HepG2 (cell line): ENCODE data around the gene PARN. TPM values are rescaled to one million over a fixed set of nuclear protein-coding genes. Genes with fewer than 3 reads are reported as not detected.

ENCODE experiments used
- ATAC-seq: fragments of 200-7000 bp; cut with Tn5 transposase; 3 replicates; pipeline ENCODE4 v1.9.1; 2020; ENCODE audit warnings: mild to moderate bottlenecking, moderate library complexity
- BruUV-seq: library from RNA; stranded (reverse); fragments of 400-500 nt; replicated peaks from 2 replicates; lab custom pipeline; 2021; lab: Mats Ljungman, UMichigan
- CTCF ChIA-PET: fragments of 300-600 bp; formaldehyde crosslinking; extraction: SDS; loops from one replicate; lab custom pipeline; 2021; ENCODE audit warnings: low total read pairs, inconsistent platforms, low intra/inter-chr PET ratio; lab: Yijun Ruan, JAX
- POLR2A ChIA-PET: fragments of 350-600 bp; sonication (Branson Sonifier 250); formaldehyde crosslinking; loops from one replicate; lab custom pipeline; 2020; ENCODE audit warnings: antibody characterized with exemption, inconsistent platforms; lab: Yijun Ruan, JAX
- DNase-seq: peaks from one replicate; pipeline ENCODE4 v3.0.0-alpha.2; 2015; ENCODE audit warnings: low spot score
- FAIRE-seq: peaks from 3 replicates; lab custom pipeline; 2011; peaks lifted over from hg19 to GRCh38; lab: Jason Lieb, UNC
- H2AFZ ChIP-seq: one replicate; pipeline ENCODE4 v1.6.1; 2011; ENCODE audit warnings: low read length, inconsistent platforms
- H3K27ac ChIP-seq: fragments of 300-600 bp; 3 replicates; pipeline ENCODE4 v1.8.0; 2011; ENCODE audit warnings: mixed run types, mild to moderate bottlenecking, mixed read lengths, low read length, inconsistent platforms; ENCODE audit not compliant: insufficient read depth; ENCODE audit errors: extremely low read length
- H3K27me3 ChIP-seq, 2 experiments: fragments of 200-600 bp in 1 of 2; 2 replicates in 1 of 2; 3 replicates in 1 of 2; pipeline versions ENCODE4 v1.6.0 to v1.8.0; 2011; ENCODE audit warnings: low read length in 2 of 2, mild to moderate bottlenecking in 2 of 2, moderate library complexity in 2 of 2, inconsistent platforms in 1 of 2; ENCODE audit not compliant: insufficient read depth in 2 of 2, control insufficient read depth in 1 of 2
- H3K36me3 ChIP-seq, 2 experiments: fragments of 200-600 bp in 1 of 2; replicated peaks in 1 of 2; 2 replicates in 1 of 2; 3 replicates in 1 of 2; pipeline versions ENCODE4 v1.5.1 to v1.8.0; 2011; ENCODE audit warnings: low read length in 2 of 2, inconsistent platforms in 1 of 2; ENCODE audit not compliant: insufficient read depth in 2 of 2, control insufficient read depth in 1 of 2
- H3K4me1 ChIP-seq: 2 replicates; pipeline ENCODE4 v1.5.1; 2012; ENCODE audit warnings: low read length, inconsistent platforms; ENCODE audit not compliant: insufficient read depth
- H3K4me2 ChIP-seq: 2 replicates; pipeline ENCODE4 v1.6.0; 2011; ENCODE audit warnings: low read depth, low read length, inconsistent platforms
- H3K4me3 ChIP-seq, 3 experiments: fragments of 200-600 bp in 1 of 3; sonication (generic), shearing (Covaris generic) in 1 of 3; replicated peaks in 1 of 3; 2 replicates each; pipeline ENCODE4 v1.5.1; 2011 to 2016; ENCODE audit warnings: low read length in 3 of 3, inconsistent platforms in 2 of 3, low read depth in 2 of 3, mild to moderate bottlenecking in 2 of 3, control low read depth in 1 of 3, mixed read lengths in 1 of 3; ENCODE audit not compliant: insufficient read depth in 1 of 3
- H3K79me2 ChIP-seq: one replicate; pipeline ENCODE4 v1.6.1; 2011; ENCODE audit warnings: low read length, inconsistent platforms; ENCODE audit not compliant: insufficient read depth
- H3K9ac ChIP-seq: 2 replicates; pipeline ENCODE4 v1.6.0; 2011; ENCODE audit warnings: mild to moderate bottlenecking, low read depth, low read length, inconsistent platforms; ENCODE audit not compliant: insufficient read depth
- H3K9me3 ChIP-seq: 2 replicates; pipeline ENCODE4 v1.5.1; 2012; ENCODE audit warnings: mild to moderate bottlenecking, low read length
- H4K20me1 ChIP-seq: 2 replicates; pipeline ENCODE4 v1.6.0; 2011; ENCODE audit warnings: inconsistent platforms, mild to moderate bottlenecking, low read length, moderate library complexity; ENCODE audit not compliant: insufficient read depth
- CEBPB ChIP-seq: IDR thresholded peaks from 2 replicates; pipeline ENCODE4 v1.6.1; 2011; ENCODE audit warnings: low read depth, low read length, improper control_type of control experiment, borderline replicate concordance
- CEBPG ChIP-seq: IDR thresholded peaks from 2 replicates; pipeline ENCODE4 v1.6.1; 2016
- CTCF ChIP-seq: sonication (generic); formaldehyde crosslinking; IDR thresholded peaks from 2 replicates; pipeline ENCODE4 v1.5.0; 2020; ENCODE audit warnings: mild to moderate bottlenecking, missing genetic modification reagents, moderate library complexity
- EZH2 ChIP-seq: conservative IDR thresholded peaks from 2 replicates; pipeline ENCODE4 v1.6.1; 2012; ENCODE audit warnings: mild to moderate bottlenecking, low read depth, low read length, moderate library complexity
- NFIB ChIP-seq: sonication (generic); formaldehyde crosslinking; IDR thresholded peaks from 2 replicates; pipeline ENCODE4 v1.9.0; 2021; ENCODE audit warnings: missing genetic modification reagents, mild to moderate bottlenecking, borderline replicate concordance
- NR2F1 ChIP-seq, 2 experiments: fragments of 450-650 bp in 1 of 2; formaldehyde crosslinking in 1 of 2; IDR thresholded peaks; 2 replicates each; pipeline versions ENCODE4 v1.5.0 to v1.6.1; 2016 to 2020; ENCODE audit warnings: mild to moderate bottlenecking in 1 of 2, missing compliant biosample characterization in 1 of 2, missing genetic modification reagents in 1 of 2, moderate library complexity in 1 of 2
- NR2F6 ChIP-seq, 2 experiments: IDR thresholded peaks; 2 replicates each; pipeline ENCODE4 v1.6.1; 2016; ENCODE audit warnings: antibody characterized with exemption in 1 of 2, mild to moderate bottlenecking in 1 of 2
- POGZ ChIP-seq: sonication (generic); formaldehyde crosslinking; IDR thresholded peaks from 2 replicates; pipeline ENCODE4 v1.4.0; 2020; ENCODE audit warnings: mild to moderate bottlenecking, missing genetic modification reagents
- RARA ChIP-seq: IDR thresholded peaks from 2 replicates; pipeline ENCODE4 v1.6.1; 2016; ENCODE audit warnings: missing genetic modification reagents, missing compliant biosample characterization
- RARG ChIP-seq: sonication (generic); formaldehyde crosslinking; IDR thresholded peaks from 2 replicates; pipeline ENCODE4 v1.4.0; 2020; ENCODE audit warnings: low read depth, mild to moderate bottlenecking, missing genetic modification reagents
- SAP130 ChIP-seq: IDR thresholded peaks from 2 replicates; pipeline ENCODE4 v1.6.1; 2016; ENCODE audit warnings: low read depth
- SOX13 ChIP-seq, 3 experiments: fragments of 450-650 bp in 1 of 3; sonication (generic) in 1 of 3; formaldehyde crosslinking in 1 of 3; IDR thresholded peaks in 2 of 3; conservative IDR thresholded peaks in 1 of 3; 2 replicates each; pipeline versions ENCODE4 v1.5.0 to v1.6.1; 2016 to 2020; ENCODE audit warnings: antibody characterized with exemption in 1 of 3, mild to moderate bottlenecking in 1 of 3, missing compliant biosample characterization in 1 of 3, missing genetic modification reagents in 1 of 3, moderate library complexity in 1 of 3
- SOX6 ChIP-seq, 2 experiments: fragments of 450-650 bp in 1 of 2; sonication (generic) in 1 of 2; formaldehyde crosslinking in 1 of 2; IDR thresholded peaks; 2 replicates each; pipeline versions ENCODE4 v1.4.0 to v1.6.1; 2017 to 2020; ENCODE audit warnings: antibody characterized with exemption in 1 of 2, mild to moderate bottlenecking in 1 of 2, missing genetic modification reagents in 1 of 2
- STAG1 ChIP-seq: sonication (generic); formaldehyde crosslinking; IDR thresholded peaks from 2 replicates; pipeline ENCODE4 v1.4.0; 2020; ENCODE audit warnings: missing genetic modification reagents
- TBX2 ChIP-seq: sonication (generic); formaldehyde crosslinking; IDR thresholded peaks from 2 replicates; pipeline ENCODE4 v1.5.0; 2020; ENCODE audit warnings: missing genetic modification reagents, mild to moderate bottlenecking, borderline replicate concordance
- THAP11 ChIP-seq: IDR thresholded peaks from 2 replicates; pipeline ENCODE4 v1.6.1; 2016; ENCODE audit warnings: missing biosample characterization, missing genetic modification reagents
- TRIM24 ChIP-seq: sonication (generic); formaldehyde crosslinking; IDR thresholded peaks from 2 replicates; pipeline ENCODE4 v1.8.0; 2022; ENCODE audit warnings: mild to moderate bottlenecking, missing genetic modification reagents
- ZNF367 ChIP-seq: sonication (generic); formaldehyde crosslinking; IDR thresholded peaks from 2 replicates; pipeline ENCODE4 v1.4.0; 2020; ENCODE audit warnings: missing genetic modification reagents, borderline replicate concordance
- ZNF430 ChIP-seq: sonication (generic); formaldehyde crosslinking; IDR thresholded peaks from 2 replicates; pipeline ENCODE4 v1.9.0; 2021; ENCODE audit warnings: mild to moderate bottlenecking, missing genetic modification reagents
- ZNF614 ChIP-seq: IDR thresholded peaks from 2 replicates; pipeline ENCODE4 v1.6.1; 2018; ENCODE audit warnings: missing biosample characterization, missing genetic modification reagents, inconsistent platforms, borderline replicate concordance
- WGBS: methylation state at CpG from one replicate; pipeline ENCODE4 v1.1.6; 2017; ENCODE audit warnings: low lambda C conversion rate; 5-methylcytosine and 5-hydroxymethylcytosine counted together
- in situ Hi-C: cut with HindIII; loops from 2 replicates; pipeline ENCODE4 v1.10.0; 2017; ENCODE audit warnings: low pct_unique_long_range_greater_than_20kb; ENCODE audit not compliant: extremely low pct_ligation_motif_present
- intact Hi-C: fragments of 100-400 bp; cut with micrococcal nuclease; formaldehyde crosslinking; loops from one replicate; pipeline ENCODE4 v1.10.0; 2022; ENCODE audit not compliant: unreplicated experiment
- polyA plus RNA-seq, 8 experiments: library from polyadenylated mRNA; depleted of rRNA in 3 of 8; stranded (reverse) in 7 of 8; unstranded in 1 of 8; fragments of >200 nt; fragmentation: Illumina TruSeq in 4 of 8; extraction: Trizol in 4 of 8; gene quantifications; 2 replicates each; pipeline versions ENCODE4 v1.2.1 to v1.2.3, GENCODE V29; 2011 to 2016; ENCODE audit warnings: low read depth in 4 of 8, missing spikeins in 1 of 8, mixed read lengths in 1 of 8; ENCODE audit not compliant: insufficient read depth in 1 of 8
- total RNA-seq, 5 experiments: library from RNA; depleted of rRNA; stranded (reverse); fragments of >200 nt; fragmentation: Illumina TruSeq; extraction: Trizol; gene quantifications; 2 replicates each; pipeline ENCODE4 v1.2.3, GENCODE V29; 2016; ENCODE audit warnings: low read depth in 1 of 5

The PARN gene
- total and polyA plus RNA-seq, 2 of the 13 experiments (the other 11 are each of a cell fraction or from before 2014, with no cell fraction given), result 13.3 to 47.6 TPM

DNA sequence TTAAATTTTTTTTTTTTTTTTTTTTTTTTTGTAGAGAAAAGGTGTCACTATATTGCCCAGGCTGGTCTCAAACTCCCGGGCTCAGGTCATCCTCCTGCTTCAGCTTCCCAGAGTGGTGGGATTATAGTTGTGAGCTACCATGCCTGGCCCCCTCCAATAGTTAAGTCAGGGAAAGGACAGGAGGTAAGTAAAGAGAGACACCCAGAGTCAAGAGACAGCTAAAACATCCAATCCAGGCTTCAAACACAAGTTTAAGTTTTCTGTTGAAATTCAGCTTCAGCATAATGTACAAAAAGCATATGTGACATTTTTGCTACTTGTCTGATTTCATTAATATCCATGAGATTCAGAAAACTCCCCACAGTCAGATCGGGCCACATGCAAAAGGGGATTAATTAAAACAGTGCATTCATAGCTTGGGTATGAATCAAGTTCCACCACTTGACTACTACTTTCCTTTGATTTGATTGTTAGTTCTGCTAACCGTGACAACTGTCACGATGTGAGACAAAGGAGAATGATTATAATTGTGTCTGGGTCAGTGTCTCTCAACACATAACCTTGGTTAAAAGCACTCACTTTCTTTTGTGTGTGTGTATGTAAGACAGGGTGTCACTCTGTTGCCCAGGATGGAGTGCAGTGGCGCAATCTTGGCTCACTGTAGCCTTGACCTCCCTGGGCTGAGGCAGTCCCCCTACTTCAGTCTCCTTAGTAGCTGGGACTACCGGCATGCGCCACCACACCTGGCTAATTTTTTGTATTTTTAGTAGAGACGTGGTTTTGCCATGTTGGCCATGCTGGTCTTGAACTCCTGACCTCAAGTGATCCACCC, 184.9 kb downstream of the PARN start:
- CTCF ChIA-PET, result no interaction called here
- Histone ChIP-seq H4K20me1 (no peaks in the 10 kb centered on the region), H3K79me2 (no peaks in the 10 kb centered on the region), H3K4me1 (peaks cover 23% of the 10 kb centered on the region), H3K9ac (no peak overlapping the region), H3K9me3 (no peaks in the 10 kb centered on the region), H3K27me3 (no peaks in the 10 kb centered on the region), H3K27ac (no peak overlapping the region), H3K4me3 (no peak overlapping the region), H3K36me3 (peaks cover 9 to 16% of the 10 kb centered on the region in 2 experiments), H2AFZ (no peak overlapping the region), H3K4me2 (no peak overlapping the region)
- ATAC-seq (peak; percentile 43; the same call in 2 of the 3 replicates), DNase-seq (no peak), FAIRE-seq (no peak)
- intact Hi-C loops, result no loop called here
- no TSS peak for BruUV-seq
- in situ Hi-C loops, result no loop called here
- 91% methylated on average over 8 of the region's 8 CpGs for WGBS
- POLR2A ChIA-PET, result interaction anchor here (0.7 kb wide), 1 partner anchor 64 kb away, joined by 3 read pairs; no protein-coding TSS in a partner anchor
- TF ChIP-seq RARA (CRISPR knock-in tag), result peak; percentile 46
- TF ChIP-seq SAP130 (CRISPR knock-in tag), result 0 out of 2 replicates have a peak, but pooled peaks have one; percentile 9
- no peak for TF ChIP-seq SOX13 (IDR thresholded peaks at IDR 0.05)
- peak in 1 of 2 experiments; percentile 42; a peak in 1 of 4 replicates for TF ChIP-seq SOX13 (CRISPR knock-in tag; conservative IDR thresholded peaks at IDR 0.05 in 1 of 2, IDR thresholded peaks at IDR 0.05 in 1 of 2)
- no peak for TF ChIP-seq EZH2
- 0 out of 2 replicates have a peak, but pooled peaks have one; percentile 36 for TF ChIP-seq THAP11 (CRISPR knock-in tag)
- TF ChIP-seq POGZ, result 0 out of 2 replicates have a peak, but pooled peaks have one; percentile 33
- TF ChIP-seq CTCF (CRISPR knock-in tag), result peak; percentile 57
- TF ChIP-seq ZNF614 (CRISPR knock-in tag), result 0 out of 2 replicates have a peak, but pooled peaks have one; percentile 16
- TF ChIP-seq TBX2 (CRISPR knock-in tag), result 0 out of 2 replicates have a peak, but pooled peaks have one; percentile 26
- 0 out of 2 replicates have a peak, but pooled peaks have one; percentile 21 for TF ChIP-seq TRIM24 (CRISPR knock-in tag)
- TF ChIP-seq NR2F1 (CRISPR knock-in tag; IDR thresholded peaks at IDR 0.05), result peak in 1 of 2 experiments; percentile 51; a peak in 2 of 4 replicates
- TF ChIP-seq CEBPB, result peak; percentile 65; the same call in 1 of the 2 replicates
- TF ChIP-seq CEBPG (CRISPR knock-in tag), result peak; percentile 52
- 0 out of 2 replicates have a peak, but pooled peaks have one; percentile 21 for TF ChIP-seq ZNF430
- TF ChIP-seq SOX6 (IDR thresholded peaks at IDR 0.05), result no peak
- peak; percentile 44 for TF ChIP-seq SOX6 (CRISPR knock-in tag; IDR thresholded peaks at IDR 0.05)
- TF ChIP-seq NFIB (CRISPR knock-in tag), result peak; percentile 69; the same call in 1 of the 2 replicates
- peak; percentile 71 for TF ChIP-seq STAG1 (CRISPR knock-in tag)
- peak; percentile 30; the same call in 1 of the 2 replicates for TF ChIP-seq NR2F6 (IDR thresholded peaks at IDR 0.05)
- TF ChIP-seq NR2F6 (CRISPR knock-in tag; IDR thresholded peaks at IDR 0.05), result peak; percentile 44; the same call in 1 of the 2 replicates
- TF ChIP-seq ZNF367 (CRISPR knock-in tag), result no peak
- TF ChIP-seq RARG, result no peak
